Stimulated activated CD4-positive, alpha-beta T cell treated with anti-CD3 and anti-CD28 coated beads, Interleukin-15, amount 100 ng/mL, for 48 hours (primary cell): ENCODE measurements around the gene GTF2H3.
A peak's percentile ranks its signal among the peaks of the same experiment; 100 is the strongest.
"Not testable (repeated sequence)": the region's sequence is repeated elsewhere in the genome, so short reads cannot be mapped to it uniquely, and the experiment has no call there.

Experiments used
- DNase-seq, 2 donors: peaks; one replicate each; pipeline ENCODE4 v3.0.0-alpha.2; 2020; ENCODE audit warnings: low read depth in 2 of 2

Gene GTF2H3

GRCh38 chr12:123633379-123634141 lies at the start of gene GTF2H3, which contains the start of gene EIF2B1:
TSS of gene GTF2H3 (plus strand) at chr12:123633829. CDS start at chr12:123633860, 31 bp downstream.
TSS of gene EIF2B1 (minus strand) at chr12:123633686. CDS start at chr12:123633557, 129 bp downstream.
- DNase-seq, result peak; percentile 95 to 96

DNA sequence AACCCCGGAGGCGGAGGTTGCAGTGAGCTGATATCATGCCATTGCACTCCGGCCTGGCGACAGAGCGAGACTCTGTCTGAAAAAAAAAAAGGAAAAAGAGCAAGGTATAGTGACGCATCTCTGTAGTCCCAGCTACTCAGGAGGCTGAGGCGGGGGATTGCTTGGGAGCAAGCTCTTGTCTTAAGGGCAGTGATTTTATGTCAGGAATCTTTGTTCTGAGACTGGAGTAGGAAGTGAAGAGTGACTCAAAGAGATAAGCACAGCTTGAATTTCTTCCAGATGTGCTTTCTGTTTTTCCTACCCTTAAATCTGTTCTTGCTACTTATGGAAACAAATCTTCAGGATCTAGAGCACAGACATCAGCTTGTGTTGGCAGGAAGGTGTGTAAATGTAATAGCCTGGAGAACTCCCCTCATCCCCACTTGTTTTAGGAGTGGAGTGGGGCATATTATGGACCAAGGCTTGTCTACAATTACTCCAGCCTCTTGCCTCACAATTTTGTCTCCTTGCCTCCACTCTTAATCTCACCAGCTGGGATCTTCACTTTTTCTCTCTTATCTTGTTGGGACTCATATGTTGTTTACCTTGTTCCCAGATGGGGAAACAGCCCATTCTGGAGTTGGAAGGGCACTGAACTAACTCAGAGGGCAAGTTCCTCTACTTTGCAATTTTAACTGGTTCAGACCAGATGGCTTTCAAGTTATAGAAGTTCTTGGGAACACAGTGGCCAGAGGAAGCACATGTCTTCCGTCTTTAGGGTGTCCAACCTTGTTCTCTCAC lies 41.7 kb upstream of the GTF2H3 start:
- DNase-seq, result no peak

DNA sequence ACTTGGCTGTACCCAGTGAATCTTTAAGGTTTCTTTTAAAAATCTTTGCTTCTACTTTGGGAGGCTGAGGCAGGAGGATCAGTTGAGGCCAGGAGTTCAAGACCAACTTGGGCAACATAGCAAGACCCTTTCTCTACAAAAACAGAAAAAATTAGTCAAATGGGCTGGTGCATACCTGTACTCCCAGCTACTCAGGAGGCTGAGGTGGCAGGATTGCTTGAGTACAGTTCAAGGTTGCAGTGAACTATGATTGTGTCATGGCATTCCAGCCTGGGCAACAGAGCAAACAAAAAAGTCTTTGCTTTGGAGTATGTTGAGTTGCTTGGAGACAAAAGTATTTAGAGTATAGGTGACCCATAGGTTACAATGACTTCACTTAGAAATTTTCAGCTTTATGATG lies 37.9 kb upstream of the GTF2H3 start:
- no peak for DNase-seq

DNA sequence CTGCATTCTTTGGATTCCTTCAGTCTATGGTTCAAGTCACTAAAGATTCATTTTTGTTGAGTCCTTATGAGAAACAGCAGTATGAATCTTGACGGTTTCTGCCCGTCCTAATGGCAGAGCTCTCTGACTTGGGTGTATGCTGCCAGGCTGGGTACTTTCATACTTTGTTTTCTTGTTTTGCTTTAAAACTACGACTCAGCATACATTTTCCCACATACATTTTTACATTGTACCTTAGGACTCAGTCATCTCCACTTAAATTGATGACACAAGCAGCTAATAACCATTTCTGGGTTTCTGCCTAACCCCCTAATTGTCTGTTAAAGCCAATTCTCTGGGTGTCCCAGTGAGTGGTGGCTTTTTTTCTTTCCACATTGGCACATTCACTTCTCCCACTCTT lies 36.5 kb upstream of the GTF2H3 start:
- no peak for DNase-seq

- no peak for DNase-seq
Observed at GRCh38 chr12:123598522-123598921, 35.1 kb upstream of the GTF2H3 start.

GRCh38 chr12:123599310-123599709 lies 34.3 kb upstream of the GTF2H3 start:
- DNase-seq, result no peak

DNA sequence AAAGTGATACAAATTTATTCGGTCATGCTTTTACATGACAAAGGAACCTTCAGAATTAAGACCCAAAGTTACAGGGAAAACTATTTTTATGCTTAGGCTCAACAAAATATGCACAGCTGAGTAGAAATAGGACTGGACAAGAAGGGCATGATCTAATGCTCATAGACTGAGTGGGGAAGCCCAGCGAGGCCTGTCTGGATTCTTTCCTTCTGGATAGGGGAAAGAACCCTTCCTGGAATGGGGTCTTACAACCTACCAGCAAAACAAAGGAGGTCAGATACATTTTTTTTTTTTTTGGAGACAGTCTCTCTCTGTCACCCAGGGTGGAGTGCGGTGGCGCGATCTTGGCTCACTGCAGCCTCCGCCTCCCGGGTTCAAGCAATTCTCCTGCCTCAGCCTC lies 33.9 kb upstream of the GTF2H3 start:
- DNase-seq, result no peak

GRCh38 chr12:123601602-123602489 lies 31.8 kb upstream of the GTF2H3 start, which contains the start of gene DDX55:
TSS of gene DDX55 (plus strand) at chr12:123602099. CDS start at chr12:123602149, 50 bp downstream.
- DNase-seq, result peak; percentile 79 to 86

GRCh38 chr12:123602651-123603195 lies 30.9 kb upstream of the GTF2H3 start:
- DNase-seq, result no peak

DNA sequence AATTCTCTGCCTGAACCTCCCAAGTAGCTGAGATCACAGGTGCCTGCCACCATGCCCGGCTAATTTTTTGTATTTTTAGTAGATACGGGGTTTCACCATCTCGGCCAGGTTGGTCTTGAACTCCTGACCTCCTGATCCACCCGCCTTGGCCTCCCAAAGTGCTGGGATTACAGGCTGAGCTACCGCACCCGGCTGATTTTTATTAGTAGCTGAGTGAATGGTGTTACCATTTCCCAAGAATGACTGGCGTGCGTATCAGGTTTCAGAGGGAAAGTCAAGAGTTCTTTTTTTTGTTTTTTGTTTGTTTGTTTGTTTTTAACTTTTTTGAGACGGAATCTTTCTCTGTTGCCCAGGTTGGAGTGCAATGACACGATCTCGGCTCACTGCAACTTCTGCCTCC lies 30.1 kb upstream of the GTF2H3 start:
- DNase-seq, result not testable (repeated sequence)

DNA sequence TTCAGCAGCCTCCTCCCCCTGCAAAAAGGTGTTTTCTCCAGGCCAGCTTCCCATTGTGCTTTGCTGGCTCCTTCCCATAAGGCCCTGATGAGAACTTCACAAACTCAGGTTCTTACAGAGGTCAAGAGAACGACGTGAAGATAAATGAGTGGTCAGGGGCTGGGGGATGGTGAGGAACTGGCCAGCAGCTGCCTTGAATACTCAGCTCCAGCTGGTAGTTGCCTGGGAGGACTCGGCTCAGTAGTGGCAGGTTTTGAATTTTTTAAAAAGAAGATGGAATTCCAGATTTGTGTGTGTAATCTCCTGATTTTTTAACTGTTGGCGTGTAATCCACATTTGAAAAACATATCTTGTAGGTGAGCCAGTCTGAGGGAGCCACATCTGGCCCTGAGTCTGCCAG lies 25.9 kb upstream of the GTF2H3 start:
- DNase-seq, result no peak

GRCh38 chr12:123608182-123608581 lies 25.4 kb upstream of the GTF2H3 start:
- no peak for DNase-seq

GRCh38 chr12:123614110-123614509 lies 19.5 kb upstream of the GTF2H3 start:
- no peak for DNase-seq

DNA sequence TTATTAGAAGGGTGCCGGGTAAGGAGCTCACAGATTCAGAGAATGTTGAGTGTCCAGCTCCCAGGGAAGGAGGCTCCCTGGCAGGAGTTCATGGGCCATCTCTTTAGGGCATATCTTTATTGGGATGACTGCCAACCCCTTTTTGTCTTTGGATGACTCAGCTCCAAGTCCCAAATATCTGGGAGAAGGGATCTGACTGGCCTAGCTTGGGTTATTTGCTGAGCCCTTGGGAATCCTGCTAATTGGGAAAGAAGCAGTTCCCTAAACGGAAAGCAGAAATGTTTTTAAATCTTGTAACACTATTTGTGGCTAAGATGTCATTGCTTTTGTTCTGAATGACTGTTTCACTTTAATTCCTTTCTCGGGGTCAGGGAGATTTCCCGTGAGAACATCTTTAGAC lies 19.1 kb upstream of the GTF2H3 start:
- no peak for DNase-seq

DNA sequence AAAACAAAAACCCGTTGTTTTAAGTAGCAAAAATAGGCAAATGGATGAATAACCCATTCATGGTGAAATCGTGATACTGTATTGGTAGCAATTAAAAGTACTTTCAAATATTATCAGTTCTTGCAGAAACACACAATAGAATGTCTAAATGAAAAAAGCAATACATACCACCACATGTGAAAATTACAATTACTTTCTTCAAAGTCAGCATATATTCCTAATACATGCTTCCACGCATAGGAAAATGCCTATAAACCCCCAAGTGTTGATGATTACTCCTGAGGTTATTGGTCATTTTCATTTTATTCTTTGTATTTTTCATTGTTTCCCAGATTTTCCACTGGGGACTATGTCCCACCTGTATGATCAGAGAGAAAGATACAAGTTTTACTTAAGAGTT lies 16.5 kb upstream of the GTF2H3 start:
- no peak for DNase-seq

GRCh38 chr12:123617580-123617979 lies 16.0 kb upstream of the GTF2H3 start:
- no peak for DNase-seq

DNA sequence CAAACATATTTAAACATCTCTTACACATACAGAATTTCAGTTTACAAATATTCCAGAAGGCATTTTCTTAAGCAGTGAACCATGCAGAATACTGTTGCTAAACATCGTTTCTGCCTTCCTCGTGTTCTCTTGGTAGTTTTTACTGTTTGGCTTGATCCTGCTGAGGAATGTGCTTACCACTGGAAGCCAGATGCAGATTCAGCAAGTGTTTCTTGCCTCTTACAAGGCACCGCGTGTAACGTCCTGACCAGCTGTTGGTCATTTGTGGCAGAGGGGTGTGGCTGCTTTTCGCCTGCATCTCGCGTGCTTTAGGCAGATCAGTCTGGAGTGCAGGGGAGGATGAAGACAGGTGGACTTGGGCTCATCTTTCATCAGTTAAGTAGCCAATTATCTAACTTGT lies 12.5 kb upstream of the GTF2H3 start:
- no peak for DNase-seq

DNA sequence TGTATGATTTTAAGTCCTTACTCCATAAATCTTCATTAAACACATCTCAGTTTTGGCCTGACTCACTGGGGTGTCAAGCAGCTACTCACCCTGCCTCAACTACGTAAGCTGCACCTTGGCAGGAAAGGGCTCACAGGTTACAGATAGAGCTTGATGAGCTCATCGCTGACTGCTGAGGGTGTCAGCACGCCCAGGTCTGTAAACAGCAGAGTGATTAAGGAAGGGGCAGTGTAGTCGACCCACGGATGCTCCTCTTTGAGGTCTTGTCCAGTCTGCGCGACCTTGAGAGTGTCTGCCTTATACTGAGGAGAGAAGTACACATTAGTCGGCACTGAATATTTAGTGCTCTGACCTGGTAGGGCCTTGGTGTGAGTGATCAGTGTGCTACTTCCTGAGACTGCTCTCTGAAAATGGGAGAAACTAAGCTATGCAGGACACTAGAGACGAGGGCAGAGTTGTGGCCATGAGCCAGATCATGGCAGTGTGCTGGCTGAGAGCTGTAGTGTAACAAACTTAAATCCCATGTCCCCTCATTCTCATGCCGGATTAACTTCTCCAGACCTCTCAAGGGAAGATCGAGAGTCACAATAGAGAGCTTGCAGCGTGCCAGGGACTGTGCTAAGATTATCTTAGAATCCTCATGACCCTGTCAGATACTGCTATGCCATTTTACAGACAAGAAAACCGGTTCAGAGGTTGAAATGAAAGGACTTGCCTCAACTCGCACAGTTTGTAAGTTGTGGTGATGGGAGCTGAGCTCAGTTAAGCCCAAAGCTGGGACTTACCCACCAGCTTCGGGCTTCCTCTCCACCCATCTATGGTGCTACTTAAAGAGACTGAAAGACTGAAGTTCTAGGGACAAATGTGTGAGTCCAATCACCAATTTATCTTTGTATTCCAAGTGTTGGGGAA lies 11.8 kb upstream of the GTF2H3 start:
- DNase-seq, result no peak

DNA sequence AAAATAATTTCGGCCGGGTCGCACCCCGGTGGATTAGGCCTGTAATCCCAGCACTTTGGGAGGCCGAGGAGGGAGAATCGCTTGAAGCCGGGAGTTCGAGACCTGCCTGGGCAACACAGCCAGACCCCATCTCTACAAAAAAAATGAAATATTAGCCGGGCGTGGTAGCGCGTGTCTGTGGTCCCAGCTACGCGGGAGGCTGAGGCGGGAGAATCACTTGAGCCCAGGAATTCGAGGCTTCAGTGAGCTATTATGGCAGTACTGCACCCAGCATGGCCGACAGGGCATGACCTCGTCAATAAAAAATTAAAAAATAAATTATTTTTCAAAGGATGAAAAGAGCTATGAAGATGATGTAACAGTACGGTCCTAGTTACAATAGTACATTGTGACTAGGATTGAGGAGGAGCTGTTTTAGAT lies 523 bp downstream of the GTF2H3 start:
- no peak for DNase-seq

DNA sequence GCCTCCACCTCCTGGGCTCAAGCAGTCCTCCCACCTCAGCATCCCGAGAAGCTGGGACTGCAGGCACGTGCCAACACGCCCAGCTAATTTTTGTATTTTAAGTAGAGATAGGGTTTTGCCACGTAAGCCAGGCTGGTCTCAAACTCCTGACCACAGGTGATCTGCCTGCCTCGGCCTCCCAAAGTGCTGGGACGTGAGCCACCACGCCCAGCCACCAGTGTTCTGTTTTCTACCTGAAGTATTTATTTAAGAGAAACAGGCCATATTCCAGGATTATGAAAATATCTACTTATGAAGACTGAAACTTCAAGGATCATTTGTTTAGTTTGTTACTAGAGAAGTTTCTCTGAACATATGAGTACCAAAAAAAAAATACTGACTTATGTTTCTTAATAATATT lies 10.3 kb downstream of the GTF2H3 start:
- DNase-seq, result no peak

DNA sequence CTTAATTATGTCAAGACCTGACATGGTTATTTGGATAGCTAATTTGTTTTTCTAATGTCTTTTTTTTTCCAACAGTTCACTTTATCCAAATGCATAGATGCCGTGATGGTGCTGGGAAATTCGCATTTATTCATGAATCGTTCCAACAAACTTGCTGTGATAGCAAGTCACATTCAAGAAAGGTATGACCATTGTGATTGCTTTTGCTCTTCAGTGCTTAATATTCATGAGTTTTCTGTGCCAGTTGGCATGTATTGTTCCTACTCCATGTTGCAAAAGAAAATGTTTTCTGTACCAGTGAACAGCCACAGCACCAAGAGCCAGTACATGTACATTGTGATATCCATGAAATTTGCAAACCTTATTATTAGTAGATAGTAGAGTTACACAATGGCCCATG lies 11.8 kb downstream of the GTF2H3 start:
- DNase-seq, result no peak
